Right lobe of liver (tissue), 6 donors: ENCODE measurements around the gene DDX10. TPM values are rescaled to one million over a fixed set of nuclear protein-coding genes. Genes with fewer than 3 reads are reported as not detected.
A peak's percentile ranks its signal among the peaks of the same experiment; 100 is the strongest.

Source experiments
- ATAC-seq, 4 donors: fragments of 200-7000 bp; cut with Tn5 transposase; one replicate each; pipeline ENCODE4 v1.9.1; 2020; ENCODE audit warnings: mild to moderate bottlenecking in 4 of 4, moderate library complexity in 4 of 4
- DNase-seq, 3 donors: peaks; one replicate each; pipeline ENCODE4 v3.0.0-alpha.2; 2020
- H3K27ac ChIP-seq, 3 donors: fragments of 200-600 bp; one replicate each; pipeline ENCODE4 v1.8.0; 2022
- H3K27me3 ChIP-seq, 2 donors: fragments of 200-600 bp; one replicate each; pipeline ENCODE4 v1.8.0; 2022
- H3K36me3 ChIP-seq, 4 donors: fragments of 200-600 bp; sonication (generic) in 1 of 4; one replicate each; pipeline versions ENCODE4 v1.5.1 to v1.8.0; 2017 to 2022; ENCODE audit warnings: control low read depth in 1 of 4
- H3K4me1 ChIP-seq, 4 donors: fragments of 200-600 bp; sonication (generic) in 1 of 4; one replicate each; pipeline versions ENCODE4 v1.5.1 to v1.8.0; 2017 to 2022; ENCODE audit warnings: control low read depth in 1 of 4
- H3K4me3 ChIP-seq, 3 donors: fragments of 200-600 bp; one replicate each; pipeline ENCODE4 v1.8.0; 2022
- H3K9me3 ChIP-seq, 4 donors: fragments of 200-600 bp; sonication (generic) in 1 of 4; one replicate each; pipeline versions ENCODE4 v1.5.1 to v1.8.0; 2017 to 2022; ENCODE audit warnings: control low read depth in 1 of 4
- POLR2A ChIP-seq: fragments of 450-650 bp; IDR thresholded peaks from one replicate; pipeline ENCODE4 v1.6.1; 2017; ENCODE audit warnings: antibody characterized with exemption, mild to moderate bottlenecking
- WGBS: methylation state at CpG from one replicate; pipeline ENCODE4 v1.1.6; 2018; ENCODE audit warnings: low coverage, low lambda C conversion rate; ENCODE audit not compliant: insufficient coverage; ENCODE audit errors: missing lambda C conversion rate; 5-methylcytosine and 5-hydroxymethylcytosine counted together
- intact Hi-C, 2 donors: fragments of 100-400 bp; cut with DNase I; formaldehyde crosslinking; loops; one replicate each; pipeline versions ENCODE4 v1.11.2 to v1.14.1; 2022
- total RNA-seq, 6 experiments: library from RNA; depleted of rRNA in 2 of 6; stranded (reverse); fragments of >200 nt in 2 of 6; fragmentation: NEBNext Ultra II Directional in 3 of 6; extraction: Animal tissue kit (Norgen Biotek cat#: 25700) in 3 of 6; gene quantifications; one replicate each; pipeline versions ENCODE4 v1.1.0 to v1.2.4, GENCODE V29; 2016 to 2023
- TF ChIP-seq, protein P1 (sequence below), 4 donors: fragments of 200-600 bp in 3 of 4; fragments of 450-650 bp in 1 of 4; IDR thresholded peaks; one replicate each; pipeline versions ENCODE4 v1.5.1 to v1.8.0; 2016 to 2022; ENCODE audit warnings: antibody characterized with exemption in 4 of 4, mild to moderate bottlenecking in 2 of 4
- donor health status: DM: no; HTN: yes; CAD: no.
- donor health status: DM: no; HTN: no; CAD: no.
- donor health status: DM: no; HTN: no; CAD: no.
- donor health status: DM: no; HTN: yes; CAD: no.
- donor health status: DM: no; HTN: yes; CAD: no.

The DDX10 gene
- total RNA-seq, 6 experiments from 2014 or later = 7.4 to 13.6 (median 11.3) TPM

DNA sequence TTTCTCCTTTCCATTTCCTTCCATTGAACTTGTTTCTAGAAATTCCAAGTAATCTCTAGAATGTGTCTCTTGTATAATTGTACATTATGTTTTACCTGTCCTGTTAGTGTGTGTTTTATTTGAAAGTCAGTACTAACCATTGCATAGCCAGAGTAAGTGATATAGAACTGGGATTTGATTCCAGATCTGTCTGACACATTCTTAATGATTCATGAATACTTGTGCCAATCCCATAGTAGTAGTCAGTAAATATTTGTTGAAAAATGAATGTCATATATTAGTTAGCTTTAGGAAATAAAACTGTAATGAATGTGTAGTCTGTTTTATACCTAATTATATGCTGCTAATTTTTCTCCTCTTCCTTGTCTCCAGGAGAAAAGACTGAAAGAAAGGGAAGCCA lies 186.9 kb downstream of the DDX10 start:
- no peak overlapping the region for H3K27ac ChIP-seq
- H3K4me3 ChIP-seq = no peak overlapping the region
- no peaks in the 10 kb centered on the region for H3K36me3 ChIP-seq
- intact Hi-C loops = no loop called here
- DNase-seq (no peak), ATAC-seq (no peak)
- no peaks in the 10 kb centered on the region for H3K27me3 ChIP-seq
- H3K9me3 ChIP-seq = no peaks in the 10 kb centered on the region
- no peaks in the 10 kb centered on the region for H3K4me1 ChIP-seq
- TF ChIP-seq, protein P1, sequence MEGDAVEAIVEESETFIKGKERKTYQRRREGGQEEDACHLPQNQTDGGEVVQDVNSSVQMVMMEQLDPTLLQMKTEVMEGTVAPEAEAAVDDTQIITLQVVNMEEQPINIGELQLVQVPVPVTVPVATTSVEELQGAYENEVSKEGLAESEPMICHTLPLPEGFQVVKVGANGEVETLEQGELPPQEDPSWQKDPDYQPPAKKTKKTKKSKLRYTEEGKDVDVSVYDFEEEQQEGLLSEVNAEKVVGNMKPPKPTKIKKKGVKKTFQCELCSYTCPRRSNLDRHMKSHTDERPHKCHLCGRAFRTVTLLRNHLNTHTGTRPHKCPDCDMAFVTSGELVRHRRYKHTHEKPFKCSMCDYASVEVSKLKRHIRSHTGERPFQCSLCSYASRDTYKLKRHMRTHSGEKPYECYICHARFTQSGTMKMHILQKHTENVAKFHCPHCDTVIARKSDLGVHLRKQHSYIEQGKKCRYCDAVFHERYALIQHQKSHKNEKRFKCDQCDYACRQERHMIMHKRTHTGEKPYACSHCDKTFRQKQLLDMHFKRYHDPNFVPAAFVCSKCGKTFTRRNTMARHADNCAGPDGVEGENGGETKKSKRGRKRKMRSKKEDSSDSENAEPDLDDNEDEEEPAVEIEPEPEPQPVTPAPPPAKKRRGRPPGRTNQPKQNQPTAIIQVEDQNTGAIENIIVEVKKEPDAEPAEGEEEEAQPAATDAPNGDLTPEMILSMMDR (IDR thresholded peaks at IDR 0.05) = no peak
- TF ChIP-seq POLR2A = no peak

DNA sequence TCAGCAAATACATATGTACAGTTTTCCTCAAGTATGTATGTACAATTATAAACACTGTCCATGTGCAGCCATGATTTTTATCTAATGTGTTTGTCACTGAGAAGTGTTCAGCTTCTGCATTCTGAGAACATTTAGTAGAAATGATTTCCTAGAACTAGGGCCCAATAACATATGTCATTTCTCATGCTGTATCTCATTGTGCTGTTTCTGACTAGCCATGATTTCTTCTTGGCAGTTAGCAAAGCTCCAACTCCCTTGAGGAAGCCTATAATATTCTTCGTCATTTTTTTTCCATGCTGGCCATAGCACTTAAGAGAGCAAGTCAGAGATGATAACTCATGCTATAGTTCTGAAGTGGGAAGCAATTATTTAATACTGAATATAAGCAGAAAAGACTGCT lies 187.8 kb downstream of the DDX10 start:
- no peaks in the 10 kb centered on the region for H3K4me1 ChIP-seq
- no peaks in the 10 kb centered on the region for H3K36me3 ChIP-seq
- no peaks in the 10 kb centered on the region for H3K27me3 ChIP-seq
- TF ChIP-seq, protein P1 (IDR thresholded peaks at IDR 0.05) = no peak
- TF ChIP-seq POLR2A = no peak
- H3K9me3 ChIP-seq = no peaks in the 10 kb centered on the region
- no peak overlapping the region for H3K27ac ChIP-seq
- DNase-seq (no peak), ATAC-seq (no peak)
- no peak overlapping the region for H3K4me3 ChIP-seq
- 91% methylated on average over 1 of the region's 1 CpG for WGBS
- intact Hi-C loops = no loop called here

DNA sequence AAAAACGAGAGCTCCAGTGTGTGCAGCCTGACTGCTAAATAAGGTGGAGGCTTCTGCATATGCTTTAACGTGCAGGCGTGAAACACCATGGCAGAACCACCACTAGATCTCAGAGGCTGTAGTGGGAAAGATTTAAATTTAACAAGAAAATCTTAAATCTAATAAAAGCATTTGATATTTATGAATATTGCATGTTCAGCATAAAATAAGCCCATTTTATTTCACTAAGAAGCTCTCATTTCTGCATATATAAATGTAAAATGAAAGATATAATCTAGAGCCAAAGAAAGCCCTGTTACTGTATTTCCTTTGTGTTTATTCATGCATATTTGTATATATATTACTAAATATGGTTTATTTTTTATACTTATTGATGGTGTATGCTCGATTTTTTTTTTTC lies 188.3 kb downstream of the DDX10 start:
- Histone ChIP-seq H3K4me1 (no peaks in the 10 kb centered on the region), H3K27me3 (no peaks in the 10 kb centered on the region), H3K36me3 (no peaks in the 10 kb centered on the region), H3K9me3 (no peaks in the 10 kb centered on the region), H3K4me3 (no peak overlapping the region), H3K27ac (no peak overlapping the region)
- no peak for ATAC-seq
- no peak for TF ChIP-seq POLR2A
- TF ChIP-seq, protein P1 (IDR thresholded peaks at IDR 0.05) = no peak
- intact Hi-C loops = no loop called here
- no peak for DNase-seq
- WGBS = 81% methylated on average over 4 of the region's 4 CpGs

DNA sequence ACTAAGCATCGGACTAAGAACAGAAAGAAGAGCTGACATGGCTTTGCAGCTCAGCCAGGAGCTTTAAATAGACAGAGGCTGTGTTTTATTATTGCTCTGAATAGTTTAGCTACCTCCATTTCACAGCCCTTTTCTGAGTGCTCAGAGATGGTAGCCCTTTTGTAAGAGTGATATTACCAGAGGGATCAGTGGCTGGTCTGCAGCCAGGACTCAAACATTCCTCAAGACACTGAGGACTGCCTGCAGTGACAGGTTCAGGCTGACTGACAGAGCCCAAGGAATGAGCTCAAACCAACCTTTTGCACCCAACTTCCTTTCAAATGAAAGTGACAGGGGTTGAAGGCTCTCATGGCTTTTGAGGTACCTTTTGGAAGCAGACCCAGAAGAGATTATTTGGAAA lies 189.0 kb downstream of the DDX10 start:
- 70% methylated on average over 1 of the region's 1 CpG for WGBS
- DNase-seq (no peak), ATAC-seq (peak; percentile 26 to 45 (median 40))
- intact Hi-C loops = no loop called here
- no peaks in the 10 kb centered on the region for H3K9me3 ChIP-seq
- TF ChIP-seq, protein P1 (IDR thresholded peaks at IDR 0.05) = no peak
- TF ChIP-seq POLR2A = no peak
- H3K27ac ChIP-seq = peak overlapping the region in 2 of 3 donors; percentile 5 to 9
- no peaks in the 10 kb centered on the region for H3K27me3 ChIP-seq
- no peaks in the 10 kb centered on the region for H3K4me1 ChIP-seq
- H3K4me3 ChIP-seq = no peak overlapping the region
- no peaks in the 10 kb centered on the region for H3K36me3 ChIP-seq

DNA sequence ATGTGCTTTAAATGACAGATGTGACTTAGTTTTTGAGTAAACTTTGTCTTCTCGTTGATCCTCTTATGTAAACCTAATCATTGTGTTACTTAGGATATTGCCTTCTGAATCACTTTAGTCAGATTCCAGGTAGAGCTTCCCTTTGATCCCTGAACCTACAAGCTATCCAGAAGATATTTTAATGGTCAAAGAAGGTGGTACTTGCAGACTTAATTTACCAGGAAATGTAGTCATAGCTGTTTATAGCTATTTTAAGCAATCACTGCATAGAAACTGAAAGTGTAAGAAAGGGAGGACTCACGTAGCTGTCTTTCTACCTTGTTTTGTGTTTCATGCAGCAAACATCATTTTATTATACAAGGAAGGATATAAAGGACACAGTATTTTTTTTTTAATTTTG lies 189.5 kb downstream of the DDX10 start:
- Histone ChIP-seq H3K27ac (peak overlapping the region; percentile 5 to 12 (median 9)), H3K36me3 (no peaks in the 10 kb centered on the region), H3K4me1 (no peaks in the 10 kb centered on the region), H3K27me3 (no peaks in the 10 kb centered on the region), H3K9me3 (no peaks in the 10 kb centered on the region), H3K4me3 (peak overlapping the region in 1 of 3 donors; percentile 5)
- TF ChIP-seq POLR2A = no peak
- TF ChIP-seq, protein P1 (IDR thresholded peaks at IDR 0.05) = no peak
- intact Hi-C loops = no loop called here
- WGBS = 24% methylated on average over 2 of the region's 2 CpGs
- ATAC-seq (peak; percentile 45 to 84 (median 70)), DNase-seq (no peak)
